CD14-positive monocyte (primary cell): ENCODE data around the gene STRN3. TPM values are rescaled to one million over a fixed set of nuclear protein-coding genes. Genes with fewer than 3 reads are reported as not detected.

Experiments
- DNase-seq, 3 donors: peaks; one replicate each; pipeline ENCODE4 v3.0.0-alpha.2; 2011 to 2022
- H2AFZ ChIP-seq: 2 replicates; pipeline ENCODE4 v1.6.0; 2012; ENCODE audit warnings: mild to moderate bottlenecking, low read depth, low read length, inconsistent platforms; ENCODE audit not compliant: insufficient read depth, poor library complexity, severe bottlenecking
- H3K27ac ChIP-seq, 2 donors: 1 replicate in 1 of 2; 2 replicates in 1 of 2; pipeline ENCODE4 v1.5.1; 2012 to 2013; ENCODE audit warnings: low read length in 2 of 2, control low read depth in 1 of 2, inconsistent platforms in 1 of 2, low read depth in 1 of 2, mild to moderate bottlenecking in 1 of 2
- H3K27me3 ChIP-seq, 2 donors: one replicate each; pipeline versions ENCODE4 v1.6.0 to v1.6.1; 2011 to 2013; ENCODE audit warnings: low read length in 2 of 2; ENCODE audit not compliant: control insufficient read depth in 2 of 2, insufficient read depth in 2 of 2
- H3K36me3 ChIP-seq, 2 donors: replicated peaks in 1 of 2; 1 replicate in 1 of 2; 2 replicates in 1 of 2; pipeline versions ENCODE4 v1.5.1 to v1.6.1; 2012 to 2013; ENCODE audit warnings: low read length in 2 of 2, control low read depth in 1 of 2, inconsistent platforms in 1 of 2, mild to moderate bottlenecking in 1 of 2; ENCODE audit not compliant: insufficient read depth in 2 of 2, control insufficient read depth in 1 of 2
- H3K4me1 ChIP-seq, 2 donors: 1 replicate in 1 of 2; 2 replicates in 1 of 2; pipeline versions ENCODE4 v1.5.1 to v1.6.1; 2012 to 2013; ENCODE audit warnings: low read length in 2 of 2, control low read depth in 1 of 2, inconsistent platforms in 1 of 2, mild to moderate bottlenecking in 1 of 2, moderate library complexity in 1 of 2; ENCODE audit not compliant: insufficient read depth in 2 of 2, control insufficient read depth in 1 of 2
- H3K4me2 ChIP-seq: replicated peaks from 2 replicates; pipeline ENCODE3; 2012; ENCODE audit warnings: low read length, moderate library complexity, mild to moderate bottlenecking; ENCODE audit not compliant: poor library complexity, severe bottlenecking; ENCODE audit errors: extremely low read depth
- H3K4me3 ChIP-seq, 3 experiments: fragments of 200-600 bp in 1 of 3; sonication (generic) in 1 of 3; replicated peaks in 1 of 3; 1 replicate in 2 of 3; 2 replicates in 1 of 3; pipeline ENCODE4 v1.5.1; 2011 to 2013; ENCODE audit warnings: low read length in 3 of 3, mild to moderate bottlenecking in 3 of 3, control low read depth in 2 of 3, low read depth in 2 of 3, inconsistent platforms in 1 of 3, moderate library complexity in 1 of 3
- H3K79me2 ChIP-seq: 2 replicates; pipeline ENCODE4 v1.6.0; 2012; ENCODE audit warnings: mild to moderate bottlenecking, control low read depth, inconsistent platforms, low read length, moderate library complexity; ENCODE audit not compliant: insufficient read depth
- H3K9ac ChIP-seq: 2 replicates; pipeline ENCODE4 v1.6.0; 2017; ENCODE audit warnings: low read length, mild to moderate bottlenecking; ENCODE audit not compliant: insufficient read depth, poor library complexity, severe bottlenecking
- H3K9me3 ChIP-seq, 2 donors: replicated peaks in 1 of 2; 1 replicate in 1 of 2; 2 replicates in 1 of 2; pipeline versions ENCODE4 v1.5.1 to v1.6.1; 2012 to 2013; ENCODE audit warnings: low read length in 2 of 2, control low read depth in 1 of 2; ENCODE audit not compliant: control insufficient read depth in 1 of 2, insufficient read depth in 1 of 2
- H4K20me1 ChIP-seq: 2 replicates; pipeline ENCODE4 v1.6.0; 2012; ENCODE audit warnings: mild to moderate bottlenecking, low read length, control low read depth, moderate library complexity; ENCODE audit not compliant: insufficient read depth
- H3K27ac Mint-ChIP-seq, 7 donors: one replicate each; pipeline ENCODE4 v1.8.0; 2020; ENCODE audit warnings: mild to moderate bottlenecking in 7 of 7, mixed read lengths in 7 of 7, moderate library complexity in 6 of 7, inconsistent platforms in 2 of 7
- H3K27me3 Mint-ChIP-seq, 3 donors: one replicate each; pipeline ENCODE4 v1.8.0; 2021 to 2022; ENCODE audit warnings: low read depth in 3 of 3, mild to moderate bottlenecking in 3 of 3, mixed read lengths in 3 of 3, moderate library complexity in 3 of 3, inconsistent platforms in 1 of 3
- H3K36me3 Mint-ChIP-seq, 2 donors: one replicate each; pipeline ENCODE4 v1.8.0; 2020; ENCODE audit warnings: mixed read lengths in 2 of 2, inconsistent platforms in 1 of 2, mild to moderate bottlenecking in 1 of 2
- H3K4me1 Mint-ChIP-seq: one replicate; pipeline ENCODE4 v1.8.0; 2020; ENCODE audit warnings: mild to moderate bottlenecking, mixed read lengths
- H3K4me3 Mint-ChIP-seq, 2 donors: one replicate each; pipeline ENCODE4 v1.8.0; 2020; ENCODE audit warnings: mild to moderate bottlenecking in 2 of 2, mixed read lengths in 2 of 2, moderate library complexity in 1 of 2
- H3K9me3 Mint-ChIP-seq, 7 donors: one replicate each; pipeline ENCODE4 v1.8.0; 2020 to 2022; ENCODE audit warnings: mixed read lengths in 7 of 7, mild to moderate bottlenecking in 6 of 7, moderate library complexity in 6 of 7, inconsistent platforms in 2 of 7
- WGBS: methylation state at CpG from one replicate; pipeline ENCODE4 v1.1.5; 2013; ENCODE audit warnings: missing lambda C conversion rate; ENCODE audit not compliant: insufficient coverage; 5-methylcytosine and 5-hydroxymethylcytosine counted together
- intact Hi-C, 2 donors: fragments of 100-400 bp; cut with micrococcal nuclease; formaldehyde crosslinking; loops; one replicate each; pipeline versions ENCODE4 v1.15.0 to v1.15.1; 2023
- polyA plus RNA-seq, 3 donors: library from polyadenylated mRNA; depleted of rRNA in 1 of 3; unstranded in 2 of 3; stranded (reverse) in 1 of 3; fragments of 300-500 nt in 2 of 3; fragments of >200 nt in 1 of 3; fragmentation: Illumina TruSeq in 2 of 3; gene quantifications; 1 replicate in 2 of 3; 2 replicates in 1 of 3; pipeline ENCODE4 v1.2.3, GENCODE V29; 2012 to 2021
- TF ChIP-seq, protein P1 (sequence below): fragments of 200-600 bp; IDR thresholded peaks from one replicate; pipeline ENCODE4 v1.8.0; 2022; ENCODE audit warnings: antibody characterized with exemption, mild to moderate bottlenecking

STRN3 gene
- polyA plus RNA-seq, 3 donors, result 1.0 to 12.0 (median 3.8) TPM

DNA sequence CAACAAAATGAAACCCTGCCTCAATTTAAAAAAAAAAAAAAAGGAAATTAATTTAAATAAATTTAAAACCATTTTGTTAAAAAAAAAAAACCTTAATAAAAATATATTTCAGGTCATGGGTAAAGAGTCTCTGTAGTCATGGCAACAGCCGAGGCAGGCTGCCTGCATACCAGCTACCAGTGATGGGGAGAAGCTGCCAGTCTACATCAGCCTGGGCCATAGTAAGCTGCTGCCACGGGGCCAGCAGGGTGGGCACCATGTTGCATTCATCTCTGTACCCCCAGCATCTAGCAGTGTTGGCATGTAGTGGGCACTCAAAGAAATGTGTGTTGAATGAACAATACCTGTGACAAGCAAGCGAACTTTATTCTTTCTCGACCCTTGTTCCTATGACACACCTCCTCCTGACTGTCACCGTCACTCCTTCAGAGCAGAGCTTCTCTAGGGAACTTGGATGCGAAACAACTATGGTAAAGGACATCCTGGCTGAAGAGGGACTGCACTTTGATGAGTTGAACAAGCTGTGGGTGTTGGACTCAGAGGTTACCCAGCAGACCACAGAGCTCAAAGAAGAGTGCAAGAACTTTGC lies 8.0 kb downstream of the STRN3 start:
- intact Hi-C loops, result no loop called here
- TF ChIP-seq, protein P1, sequence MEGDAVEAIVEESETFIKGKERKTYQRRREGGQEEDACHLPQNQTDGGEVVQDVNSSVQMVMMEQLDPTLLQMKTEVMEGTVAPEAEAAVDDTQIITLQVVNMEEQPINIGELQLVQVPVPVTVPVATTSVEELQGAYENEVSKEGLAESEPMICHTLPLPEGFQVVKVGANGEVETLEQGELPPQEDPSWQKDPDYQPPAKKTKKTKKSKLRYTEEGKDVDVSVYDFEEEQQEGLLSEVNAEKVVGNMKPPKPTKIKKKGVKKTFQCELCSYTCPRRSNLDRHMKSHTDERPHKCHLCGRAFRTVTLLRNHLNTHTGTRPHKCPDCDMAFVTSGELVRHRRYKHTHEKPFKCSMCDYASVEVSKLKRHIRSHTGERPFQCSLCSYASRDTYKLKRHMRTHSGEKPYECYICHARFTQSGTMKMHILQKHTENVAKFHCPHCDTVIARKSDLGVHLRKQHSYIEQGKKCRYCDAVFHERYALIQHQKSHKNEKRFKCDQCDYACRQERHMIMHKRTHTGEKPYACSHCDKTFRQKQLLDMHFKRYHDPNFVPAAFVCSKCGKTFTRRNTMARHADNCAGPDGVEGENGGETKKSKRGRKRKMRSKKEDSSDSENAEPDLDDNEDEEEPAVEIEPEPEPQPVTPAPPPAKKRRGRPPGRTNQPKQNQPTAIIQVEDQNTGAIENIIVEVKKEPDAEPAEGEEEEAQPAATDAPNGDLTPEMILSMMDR, result no peak
- no peak overlapping the region for H3K27ac ChIP-seq
- H3K27me3 Mint-ChIP-seq, result peaks cover 0 to 2% (median 0%) of the 10 kb centered on the region in 3 donors
- H4K20me1 ChIP-seq, result peaks cover 50% of the 10 kb centered on the region
- no peak overlapping the region for H2AFZ ChIP-seq
- H3K27ac Mint-ChIP-seq, result peak overlapping the region in 2 of 7 donors; percentile 24 to 60
- H3K79me2 ChIP-seq, result peaks cover 96% of the 10 kb centered on the region
- no peaks in the 10 kb centered on the region for H3K9me3 ChIP-seq
- H3K9ac ChIP-seq, result no peak overlapping the region
- 100% methylated on average over 2 of the region's 6 CpGs for WGBS
- H3K4me2 ChIP-seq, result no peak overlapping the region
- no peaks in the 10 kb centered on the region for H3K4me1 ChIP-seq
- H3K4me3 Mint-ChIP-seq, result no peak overlapping the region
- no peak for DNase-seq
- H3K4me3 ChIP-seq, result no peak overlapping the region
- no peaks in the 10 kb centered on the region for H3K9me3 Mint-ChIP-seq
- H3K36me3 ChIP-seq, result peaks cover 8 to 33% of the 10 kb centered on the region in 2 donors
- H3K27me3 ChIP-seq, result no peaks in the 10 kb centered on the region
- peaks cover 21 to 27% of the 10 kb centered on the region in 2 donors for H3K36me3 Mint-ChIP-seq
- H3K4me1 Mint-ChIP-seq, result no peaks in the 10 kb centered on the region

DNA sequence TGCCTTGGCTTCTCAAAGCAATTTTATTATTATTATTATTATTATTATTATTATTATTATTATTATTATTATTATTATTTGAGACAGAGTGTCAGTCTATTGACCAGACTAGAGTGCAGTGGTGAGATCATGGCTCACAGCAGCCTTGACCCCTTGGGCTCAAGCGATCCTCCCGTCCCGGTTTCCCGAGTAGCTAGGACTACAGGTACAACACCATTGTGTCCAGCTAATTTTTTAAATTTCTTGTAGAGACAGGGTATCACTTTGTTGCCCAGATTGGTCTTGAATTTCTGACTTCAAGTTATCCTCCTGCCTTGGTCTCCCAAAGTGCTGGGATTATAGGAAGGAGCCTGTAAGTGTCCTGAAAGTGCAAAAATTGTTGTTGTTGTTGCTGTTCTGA lies 12.3 kb downstream of the STRN3 start:
- H3K27ac ChIP-seq, result no peak overlapping the region
- WGBS, result 90% methylated on average over 2 of the region's 4 CpGs

More for the DNA sequence above, 12.3 kb downstream of the STRN3 start:
- Mint-ChIP-seq H3K36me3 (peaks cover 21 to 30% of the 10 kb centered on the region in 2 donors), H3K27me3 (no peaks in the 10 kb centered on the region), H3K4me1 (no peaks in the 10 kb centered on the region), H3K9me3 (no peaks in the 10 kb centered on the region), H3K27ac (no peak overlapping the region), H3K4me3 (no peak overlapping the region)
- DNase-seq, result no peak
- no peak overlapping the region for H3K9ac ChIP-seq
- TF ChIP-seq, protein P1, result no peak
- no peak overlapping the region for H3K4me3 ChIP-seq
- peaks cover 89% of the 10 kb centered on the region for H3K79me2 ChIP-seq
- intact Hi-C loops, result no loop called here
- H3K4me2 ChIP-seq, result no peak overlapping the region
- H3K9me3 ChIP-seq, result no peaks in the 10 kb centered on the region
- H3K4me1 ChIP-seq, result no peaks in the 10 kb centered on the region
- H3K36me3 ChIP-seq, result peaks cover 5 to 32% of the 10 kb centered on the region in 2 donors
- no peaks in the 10 kb centered on the region for H3K27me3 ChIP-seq
- H2AFZ ChIP-seq, result no peak overlapping the region
- peaks cover 59% of the 10 kb centered on the region for H4K20me1 ChIP-seq
